Stimulated activated CD4-positive, alpha-beta T cell treated with anti-CD3 and anti-CD28 coated beads, Interleukin-15, amount 100 ng/mL, for 48 hours (primary cell): Measurements from ENCODE around the gene CLBA1.
"Not testable (repeated sequence)": the region's sequence is repeated elsewhere in the genome, so short reads cannot be mapped to it uniquely, and the experiment has no call there.

Source experiments
- DNase-seq, 2 donors: peaks; one replicate each; pipeline ENCODE4 v3.0.0-alpha.2; 2020; ENCODE audit warnings: low read depth in 2 of 2

The CLBA1 gene

GRCh38 chr14:104947881-104948735 lies 37.5 kb upstream of the CLBA1 start:
- not testable (repeated sequence) for DNase-seq

GRCh38 chr14:104948736-104949031 lies 36.9 kb upstream of the CLBA1 start:
- no peak for DNase-seq

- not testable (repeated sequence) for DNase-seq
Measured at GRCh38 chr14:104949406-104949955, 36.1 kb upstream of the CLBA1 start.

- DNase-seq: no peak
Measured at GRCh38 chr14:104950021-104950420, 35.6 kb upstream of the CLBA1 start.

- DNase-seq: not testable (repeated sequence)
Measured at GRCh38 chr14:104950701-104951100, 34.9 kb upstream of the CLBA1 start.

- DNase-seq: not testable (repeated sequence)
Measured at GRCh38 chr14:104951863-104952657, 33.5 kb upstream of the CLBA1 start.

- no peak for DNase-seq
Measured at GRCh38 chr14:104953097-104953496, 32.5 kb upstream of the CLBA1 start.

GRCh38 chr14:104953896-104954656 lies 31.5 kb upstream of the CLBA1 start:
- DNase-seq: no peak

GRCh38 chr14:104954746-104955395 lies 30.7 kb upstream of the CLBA1 start:
- no peak for DNase-seq

GRCh38 chr14:104955396-104955770 lies 30.2 kb upstream of the CLBA1 start:
- no peak for DNase-seq

- DNase-seq: no peak
Measured at GRCh38 chr14:104956290-104956890, 29.2 kb upstream of the CLBA1 start.

GRCh38 chr14:104957146-104958113 lies 28.2 kb upstream of the CLBA1 start:
- no peak for DNase-seq

- no peak for DNase-seq
Measured at GRCh38 chr14:104964546-104964945, 21.0 kb upstream of the CLBA1 start.

- DNase-seq: no peak
Measured at GRCh38 chr14:104965561-104966231, 19.9 kb upstream of the CLBA1 start.

- DNase-seq: no peak
Measured at GRCh38 chr14:104966261-104966865, 19.2 kb upstream of the CLBA1 start.

- no peak for DNase-seq
Measured at GRCh38 chr14:104966981-104967385, 18.6 kb upstream of the CLBA1 start.

- no peak for DNase-seq
Measured at GRCh38 chr14:104967386-104968152, 18.0 kb upstream of the CLBA1 start.

GRCh38 chr14:104968153-104968527 lies 17.4 kb upstream of the CLBA1 start:
- DNase-seq: no peak
